HuH-7 (cell line): ENCODE results near the gene CPEB2.
"Not testable (repeated sequence)": the region's sequence is repeated elsewhere in the genome, so short reads cannot be mapped to it uniquely, and the experiment has no call there.

Source experiments
- DNase-seq: peaks from one replicate; pipeline ENCODE4 v3.0.0; 2011; ENCODE audit warnings: low spot score

The CPEB2 gene

GRCh38 chr4:15054541-15054940, 52.3 kb downstream of the CPEB2 start:
- DNase-seq = no peak

GRCh38 chr4:15060213-15060612, 57.9 kb downstream of the CPEB2 start:
- DNase-seq = no peak

GRCh38 chr4:15063341-15063740, 61.1 kb downstream of the CPEB2 start:
- DNase-seq = no peak

- DNase-seq = no peak
Observed at GRCh38 chr4:15065516-15065915, 63.2 kb downstream of the CPEB2 start.

GRCh38 chr4:15066140-15066539, 63.9 kb downstream of the CPEB2 start:
- DNase-seq = no peak

- DNase-seq = no peak
Observed at GRCh38 chr4:15068298-15068697, 66.0 kb downstream of the CPEB2 start.

- DNase-seq = no peak
Observed at GRCh38 chr4:15075875-15076274, 73.6 kb downstream of the CPEB2 start.

GRCh38 chr4:15077969-15078368, 75.7 kb downstream of the CPEB2 start:
- no peak for DNase-seq

GRCh38 chr4:15078682-15079642, 76.7 kb downstream of the CPEB2 start:
- DNase-seq = no peak

- no peak for DNase-seq
Observed at GRCh38 chr4:15084780-15085179, 82.5 kb downstream of the CPEB2 start.

- not testable (repeated sequence) for DNase-seq
Observed at GRCh38 chr4:15085762-15086161, 83.5 kb downstream of the CPEB2 start.

GRCh38 chr4:15086259-15086658, 84.0 kb downstream of the CPEB2 start:
- DNase-seq = not testable (repeated sequence)

- DNase-seq = no peak
Observed at GRCh38 chr4:15088394-15089035, 86.2 kb downstream of the CPEB2 start.

GRCh38 chr4:15089979-15090378, 87.7 kb downstream of the CPEB2 start:
- no peak for DNase-seq

- no peak for DNase-seq
Observed at GRCh38 chr4:15100380-15100779, 98.1 kb downstream of the CPEB2 start.

- no peak for DNase-seq
Observed at GRCh38 chr4:15100994-15101695, 98.9 kb downstream of the CPEB2 start.

GRCh38 chr4:15104825-15105224, 102.5 kb downstream of the CPEB2 start:
- no peak for DNase-seq

GRCh38 chr4:15106399-15106798, 104.1 kb downstream of the CPEB2 start:
- no peak for DNase-seq

GRCh38 chr4:15109600-15109999, 107.3 kb downstream of the CPEB2 start:
- no peak for DNase-seq

- no peak for DNase-seq
Observed at GRCh38 chr4:15110120-15110571, 107.9 kb downstream of the CPEB2 start.

GRCh38 chr4:15116509-15117079, 114.3 kb downstream of the CPEB2 start:
- DNase-seq = no peak

- no peak for DNase-seq
Observed at GRCh38 chr4:15117270-15117946, 115.1 kb downstream of the CPEB2 start.
